Colonic mucosa (tissue), 4 donors: Measurements from ENCODE around the gene CLEC3A. TPM values are rescaled to one million over a fixed set of nuclear protein-coding genes. Genes with fewer than 3 reads are reported as not detected.

Experiments used
- DNase-seq: peaks from one replicate; pipeline ENCODE4 v3.0.0-alpha.2; 2020
- H3K27ac ChIP-seq: fragments of 200-600 bp; one replicate; pipeline ENCODE4 v1.8.0; 2021
- H3K27me3 ChIP-seq: fragments of 200-600 bp; one replicate; pipeline ENCODE4 v1.8.0; 2021
- H3K36me3 ChIP-seq: fragments of 200-600 bp; one replicate; pipeline ENCODE4 v1.8.0; 2021
- H3K4me1 ChIP-seq: fragments of 200-600 bp; one replicate; pipeline ENCODE4 v1.8.0; 2021; ENCODE audit warnings: mild to moderate bottlenecking
- H3K4me3 ChIP-seq: fragments of 200-600 bp; one replicate; pipeline ENCODE4 v1.8.0; 2021
- H3K9ac ChIP-seq, 2 donors: one replicate each; pipeline ENCODE4 v1.7.0; 2013; ENCODE audit warnings: control low read depth in 2 of 2, low read depth in 2 of 2, low read length in 2 of 2
- H3K9me3 ChIP-seq: fragments of 200-600 bp; one replicate; pipeline ENCODE4 v1.8.0; 2021
- intact Hi-C: fragments of 100-400 bp; cut with DNase I; formaldehyde crosslinking; loops from one replicate; pipeline ENCODE4 v1.14.1; 2022
- total RNA-seq, 2 donors: library from RNA; stranded (reverse); fragmentation: NEBNext Ultra II Directional in 1 of 2; extraction: Animal tissue kit (Norgen Biotek cat#: 25700) in 1 of 2; gene quantifications; one replicate each; pipeline ENCODE4 v1.2.1, GENCODE V29; 2021
- TF ChIP-seq, protein P1 (sequence below): fragments of 200-600 bp; IDR thresholded peaks from one replicate; pipeline ENCODE4 v1.8.0; 2022; ENCODE audit warnings: antibody characterized with exemption, mild to moderate bottlenecking
- donor health status: healthy.
- donor health status: DM: no; HTN: no; CAD: no.
- donor health status: DM: no; HTN: no; CAD: no.

Gene CLEC3A, protein sequence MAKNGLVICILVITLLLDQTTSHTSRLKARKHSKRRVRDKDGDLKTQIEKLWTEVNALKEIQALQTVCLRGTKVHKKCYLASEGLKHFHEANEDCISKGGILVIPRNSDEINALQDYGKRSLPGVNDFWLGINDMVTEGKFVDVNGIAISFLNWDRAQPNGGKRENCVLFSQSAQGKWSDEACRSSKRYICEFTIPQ
- total RNA-seq = not detected

DNA sequence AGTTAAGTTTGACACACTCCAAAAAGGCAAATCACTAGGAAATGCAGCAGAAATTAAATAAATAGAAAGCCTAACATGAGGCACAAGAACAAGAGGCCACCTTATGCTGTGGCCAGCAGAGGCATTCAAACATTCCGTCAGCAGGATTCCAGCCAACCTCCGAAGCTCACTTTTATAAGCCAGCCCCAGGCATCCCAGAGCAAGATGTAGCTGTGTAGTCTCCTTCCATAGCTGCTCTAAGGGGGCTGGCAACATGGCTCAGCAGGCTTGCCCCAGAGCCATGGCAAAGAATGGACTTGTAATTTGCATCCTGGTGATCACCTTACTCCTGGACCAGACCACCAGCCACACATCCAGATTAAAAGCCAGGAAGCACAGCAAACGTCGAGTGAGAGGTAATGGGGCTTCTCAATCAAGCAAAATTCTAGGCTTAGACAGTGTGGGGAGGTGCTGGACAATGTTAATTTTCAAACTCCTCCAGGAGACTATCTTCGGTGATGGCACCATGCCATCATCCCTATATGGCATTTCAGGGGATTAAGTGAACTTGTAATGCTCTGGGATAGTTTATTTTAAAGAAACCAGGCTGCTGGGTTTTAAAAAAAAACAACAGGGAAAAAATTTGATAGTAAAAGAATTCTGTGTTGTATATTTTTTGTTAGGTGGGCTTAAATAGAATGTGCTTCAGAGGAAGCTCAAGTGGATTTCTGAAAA lies at the start of gene CLEC3A:
Gene CLEC3A, plus strand, starts transcription at position 202 of the 714 bp plus-strand sequence. Its CDS starts 79 bp downstream, at position 281.
- Histone ChIP-seq H3K36me3 (no peaks in the 10 kb centered on the region), H3K9me3 (no peaks in the 10 kb centered on the region), H3K27ac (no peak within 1 kb of the TSS), H3K9ac (no peak within 1 kb of the TSS), H3K4me1 (no peaks in the 10 kb centered on the region), H3K27me3 (no peaks in the 10 kb centered on the region), H3K4me3 (no peak within 1 kb of the TSS)
- DNase-seq = no peak
- TF ChIP-seq, protein P1, sequence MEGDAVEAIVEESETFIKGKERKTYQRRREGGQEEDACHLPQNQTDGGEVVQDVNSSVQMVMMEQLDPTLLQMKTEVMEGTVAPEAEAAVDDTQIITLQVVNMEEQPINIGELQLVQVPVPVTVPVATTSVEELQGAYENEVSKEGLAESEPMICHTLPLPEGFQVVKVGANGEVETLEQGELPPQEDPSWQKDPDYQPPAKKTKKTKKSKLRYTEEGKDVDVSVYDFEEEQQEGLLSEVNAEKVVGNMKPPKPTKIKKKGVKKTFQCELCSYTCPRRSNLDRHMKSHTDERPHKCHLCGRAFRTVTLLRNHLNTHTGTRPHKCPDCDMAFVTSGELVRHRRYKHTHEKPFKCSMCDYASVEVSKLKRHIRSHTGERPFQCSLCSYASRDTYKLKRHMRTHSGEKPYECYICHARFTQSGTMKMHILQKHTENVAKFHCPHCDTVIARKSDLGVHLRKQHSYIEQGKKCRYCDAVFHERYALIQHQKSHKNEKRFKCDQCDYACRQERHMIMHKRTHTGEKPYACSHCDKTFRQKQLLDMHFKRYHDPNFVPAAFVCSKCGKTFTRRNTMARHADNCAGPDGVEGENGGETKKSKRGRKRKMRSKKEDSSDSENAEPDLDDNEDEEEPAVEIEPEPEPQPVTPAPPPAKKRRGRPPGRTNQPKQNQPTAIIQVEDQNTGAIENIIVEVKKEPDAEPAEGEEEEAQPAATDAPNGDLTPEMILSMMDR = no peak
- intact Hi-C loops = no loop called here

DNA sequence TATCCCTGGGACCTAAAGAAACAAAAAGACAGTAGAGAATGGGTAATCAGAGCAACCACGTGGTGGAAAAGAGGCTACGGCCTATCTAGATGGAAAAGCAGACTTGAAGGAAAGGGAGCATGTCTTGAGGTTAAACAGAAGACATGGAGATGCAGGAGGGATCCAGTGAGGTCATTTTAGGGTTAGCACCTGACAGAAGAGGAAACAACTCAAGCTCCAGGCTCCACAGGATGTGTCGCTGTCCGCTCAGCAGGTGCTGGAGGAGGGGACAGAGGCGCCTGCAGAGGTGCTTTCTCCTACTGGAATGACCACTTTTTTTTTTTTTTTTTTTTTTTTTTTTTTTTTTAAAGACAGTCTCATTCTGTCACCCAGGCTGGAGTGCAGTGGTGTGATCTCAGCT lies 47.5 kb upstream of the CLEC3A start:
- DNase-seq = no peak
- intact Hi-C loops = loop anchor here (5.0 kb wide), 1 partner anchor 188 kb away; the partner anchor contains the start of gene VAT1L
- H3K4me3 ChIP-seq = no peak overlapping the region
- TF ChIP-seq, protein P1 = no peak
- H3K9ac ChIP-seq = no peak overlapping the region
- H3K4me1 ChIP-seq = no peaks in the 10 kb centered on the region
- H3K36me3 ChIP-seq = no peaks in the 10 kb centered on the region
- no peaks in the 10 kb centered on the region for H3K27me3 ChIP-seq
- H3K9me3 ChIP-seq = no peaks in the 10 kb centered on the region
- no peak overlapping the region for H3K27ac ChIP-seq

DNA sequence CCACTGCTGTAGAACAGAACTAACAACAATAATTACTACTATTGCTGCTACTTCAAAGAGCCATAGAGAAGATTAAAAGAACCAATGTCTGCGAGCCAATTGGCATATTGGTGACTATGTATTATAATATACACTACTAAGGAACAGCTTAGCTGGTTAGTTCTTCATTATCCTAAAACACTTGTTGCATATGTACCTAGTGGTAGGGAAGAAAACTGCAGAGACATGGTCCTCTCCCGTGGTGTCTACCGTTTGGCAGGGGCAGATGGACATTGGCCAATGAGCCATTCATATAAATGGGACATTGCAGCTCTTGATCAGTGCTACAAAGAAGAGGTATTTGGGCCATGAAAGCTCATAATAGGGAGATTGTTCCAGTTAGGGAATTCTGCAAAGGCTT lies 46.4 kb upstream of the CLEC3A start:
- TF ChIP-seq, protein P1 = no peak
- Histone ChIP-seq H3K36me3 (no peaks in the 10 kb centered on the region), H3K27ac (no peak overlapping the region), H3K9ac (no peak overlapping the region), H3K4me1 (no peaks in the 10 kb centered on the region), H3K4me3 (no peak overlapping the region), H3K27me3 (no peaks in the 10 kb centered on the region), H3K9me3 (no peaks in the 10 kb centered on the region)
- intact Hi-C loops = no loop called here
- DNase-seq = no peak

DNA sequence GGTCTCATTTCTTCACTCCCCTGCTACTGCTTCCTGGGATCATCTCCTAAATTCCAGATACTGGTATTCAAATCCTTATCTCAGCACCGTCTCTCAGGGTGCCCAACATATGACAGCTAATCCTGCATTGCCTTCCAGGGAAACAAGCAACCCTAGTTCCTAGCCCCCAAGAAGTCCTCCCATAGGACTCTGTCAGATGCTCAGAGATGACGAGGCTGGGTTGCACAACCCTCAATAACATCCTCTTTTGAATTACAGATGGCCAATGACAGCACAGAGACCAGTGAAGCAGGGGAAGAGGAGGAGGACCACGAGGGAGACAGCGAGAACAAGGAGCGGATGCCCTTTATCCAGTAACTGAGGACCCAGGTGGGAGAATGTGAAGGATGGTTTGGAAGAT lies 45.0 kb upstream of the CLEC3A start:
- Histone ChIP-seq H3K9ac (no peak overlapping the region), H3K4me3 (no peak overlapping the region), H3K36me3 (no peaks in the 10 kb centered on the region), H3K27me3 (no peaks in the 10 kb centered on the region), H3K4me1 (no peaks in the 10 kb centered on the region), H3K27ac (no peak overlapping the region), H3K9me3 (no peaks in the 10 kb centered on the region)
- DNase-seq = no peak
- intact Hi-C loops = no loop called here
- TF ChIP-seq, protein P1 = no peak

DNA sequence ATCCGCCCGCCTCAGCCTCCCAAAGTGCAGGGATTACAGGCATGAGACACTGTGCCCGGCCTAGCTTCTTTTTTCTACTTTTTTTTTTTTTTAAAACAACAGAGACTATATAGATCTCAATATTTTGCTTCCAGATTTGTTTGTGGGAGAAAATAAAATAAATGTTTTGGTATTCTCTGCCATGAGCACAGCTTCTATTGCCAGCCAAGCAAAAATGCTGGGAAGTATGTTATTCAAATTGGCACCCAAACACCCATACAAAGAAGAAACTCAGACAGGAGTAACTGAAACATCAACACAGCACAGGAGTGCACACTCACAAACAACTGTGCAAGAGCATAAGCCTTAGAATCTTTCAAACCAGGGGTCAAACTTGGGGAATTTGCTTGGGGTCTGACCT lies 37.2 kb upstream of the CLEC3A start:
- Histone ChIP-seq H3K9ac (no peak overlapping the region), H3K27ac (no peak overlapping the region), H3K4me1 (no peaks in the 10 kb centered on the region), H3K36me3 (no peaks in the 10 kb centered on the region), H3K4me3 (no peak overlapping the region), H3K27me3 (no peaks in the 10 kb centered on the region), H3K9me3 (no peaks in the 10 kb centered on the region)
- no peak for DNase-seq
- TF ChIP-seq, protein P1 = no peak
- intact Hi-C loops = no loop called here
